ENCODE measurements around the gene ARHGAP9. TPM values are rescaled to one million over a fixed set of nuclear protein-coding genes. Genes with fewer than 3 reads are reported as not detected.

The ARHGAP9 gene
- 1.1 and 2.9 TPM in 2 replicates for total RNA-seq

- DNase-seq (ENCODE audit: low read depth) = no peak
- TF ChIP-seq CTCF (IDR thresholded peaks at IDR 0.05; ENCODE audit: insufficient read depth, low read length, poor library complexity, severe bottlenecking) = no peak
- Histone ChIP-seq H3K27me3 (ENCODE audit: control insufficient read depth, insufficient read depth, low read length) (peaks cover 37% of the 10 kb centered on the region), H3K4me3 (ENCODE audit: low read depth, low read length) (no peak within 1 kb of the TSS), H3K36me3 (ENCODE audit: control insufficient read depth, insufficient read depth, low read length) (no peaks in the 10 kb centered on the region)
Observed at GRCh38 chr12:57479376-57480115, at the start of gene ARHGAP9. ARHGAP9 (minus strand) TSS chr12:57479866; CDS start chr12:57479406, 460 bp downstream.

GRCh38 chr12:57528831-57529555, 49.3 kb upstream of the ARHGAP9 start:
- peaks cover 5% of the 10 kb centered on the region for H3K36me3 ChIP-seq (ENCODE audit: control insufficient read depth, insufficient read depth, low read length)
- DNase-seq (ENCODE audit: low read depth) = no peak
- no peaks in the 10 kb centered on the region for H3K27me3 ChIP-seq (ENCODE audit: control insufficient read depth, insufficient read depth, low read length)
- no peak overlapping the region for H3K4me3 ChIP-seq (ENCODE audit: low read depth, low read length)
- TF ChIP-seq CTCF (IDR thresholded peaks at IDR 0.05; ENCODE audit: insufficient read depth, low read length, poor library complexity, severe bottlenecking) = no peak

GRCh38 chr12:57528176-57528575, 48.5 kb upstream of the ARHGAP9 start:
- Histone ChIP-seq H3K27me3 (ENCODE audit: control insufficient read depth, insufficient read depth, low read length) (no peaks in the 10 kb centered on the region), H3K36me3 (ENCODE audit: control insufficient read depth, insufficient read depth, low read length) (peaks cover 5% of the 10 kb centered on the region), H3K4me3 (ENCODE audit: low read depth, low read length) (no peak overlapping the region)
- TF ChIP-seq CTCF (IDR thresholded peaks at IDR 0.05; ENCODE audit: insufficient read depth, low read length, poor library complexity, severe bottlenecking) = no peak
- DNase-seq (ENCODE audit: low read depth) = no peak

DNA sequence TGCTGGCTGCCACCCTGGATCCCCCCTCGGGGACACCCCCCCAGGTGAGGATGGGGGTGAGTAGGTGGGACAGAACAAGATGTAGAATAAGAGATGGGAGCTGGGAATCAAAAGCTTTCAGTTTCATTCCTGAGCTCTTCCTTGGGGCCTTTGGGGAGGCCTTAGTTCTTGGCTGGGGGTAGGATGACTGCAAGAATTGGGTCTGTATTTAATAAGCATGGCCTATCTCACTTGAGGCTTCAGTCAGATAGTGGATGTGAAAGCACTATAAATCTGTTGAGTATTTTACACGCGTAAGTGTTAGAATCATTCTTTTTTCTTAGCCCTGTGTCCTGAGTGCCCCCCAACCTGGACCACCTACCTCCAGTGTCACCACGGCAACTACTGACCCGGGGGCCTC, 47.5 kb upstream of the ARHGAP9 start:
- Histone ChIP-seq H3K36me3 (ENCODE audit: control insufficient read depth, insufficient read depth, low read length) (peaks cover 4% of the 10 kb centered on the region), H3K27me3 (ENCODE audit: control insufficient read depth, insufficient read depth, low read length) (no peaks in the 10 kb centered on the region), H3K4me3 (ENCODE audit: low read depth, low read length) (no peak overlapping the region)
- no peak for DNase-seq (ENCODE audit: low read depth)
- no peak for TF ChIP-seq CTCF (IDR thresholded peaks at IDR 0.05; ENCODE audit: insufficient read depth, low read length, poor library complexity, severe bottlenecking)

- Histone ChIP-seq H3K36me3 (ENCODE audit: control insufficient read depth, insufficient read depth, low read length) (peaks cover 4% of the 10 kb centered on the region), H3K27me3 (ENCODE audit: control insufficient read depth, insufficient read depth, low read length) (no peaks in the 10 kb centered on the region), H3K4me3 (ENCODE audit: low read depth, low read length) (no peak overlapping the region)
- no peak for DNase-seq (ENCODE audit: low read depth)
- no peak for TF ChIP-seq CTCF (IDR thresholded peaks at IDR 0.05; ENCODE audit: insufficient read depth, low read length, poor library complexity, severe bottlenecking)
Observed at GRCh38 chr12:57526477-57527126, 46.9 kb upstream of the ARHGAP9 start.

All from kidney epithelial cell (primary cell).